Adrenal gland (tissue), 12 donors: ENCODE measurements around the gene ERC1. TPM values are rescaled to one million over a fixed set of nuclear protein-coding genes. Genes with fewer than 3 reads are reported as not detected.

Source experiments
- DNase-seq, 7 donors: peaks; one replicate each; pipeline ENCODE4 v3.0.0-alpha.2; 2019 to 2020
- H3K27ac ChIP-seq, 5 donors: fragments of 200-600 bp; sonication (generic) in 4 of 5; 1 replicate in 3 of 5; 2 replicates in 2 of 5; pipeline versions ENCODE4 v1.5.1 to v1.8.0; 2016 to 2020; ENCODE audit warnings: mild to moderate bottlenecking in 1 of 5
- H3K27me3 ChIP-seq: fragments of 200-600 bp; 2 replicates; pipeline ENCODE4 v1.8.0; 2021
- H3K36me3 ChIP-seq, 2 donors: fragments of 200-600 bp; replicated peaks in 1 of 2; 1 replicate in 1 of 2; 2 replicates in 1 of 2; pipeline versions ENCODE4 v1.5.1 to v1.8.0; 2018 to 2022
- H3K4me1 ChIP-seq, 2 donors: fragments of 200-600 bp; replicated peaks in 1 of 2; 1 replicate in 1 of 2; 2 replicates in 1 of 2; pipeline versions ENCODE4 v1.5.1 to v1.8.0; 2018 to 2021
- H3K4me3 ChIP-seq, 4 donors: fragments of 200-600 bp; sonication (generic) in 3 of 4; one replicate each; pipeline ENCODE4 v1.5.1; 2016 to 2018
- H3K9me3 ChIP-seq, 3 donors: fragments of 200-600 bp; sonication (generic) in 1 of 3; replicated peaks in 1 of 3; 1 replicate in 2 of 3; 2 replicates in 1 of 3; pipeline versions ENCODE4 v1.5.1 to v1.8.0; 2016 to 2021
- CTCF ChIP-seq, 6 experiments: fragments of 450-650 bp in 4 of 6; fragments of 200-600 bp in 2 of 6; sonication (generic) in 1 of 6; IDR thresholded peaks; 1 replicate in 5 of 6; 2 replicates in 1 of 6; pipeline versions ENCODE4 v1.5.1 to v1.8.0; 2016 to 2021; ENCODE audit warnings: antibody characterized with exemption in 6 of 6, mild to moderate bottlenecking in 2 of 6, moderate library complexity in 1 of 6
- POLR2A ChIP-seq, 2 donors: fragments of 450-650 bp; IDR thresholded peaks; one replicate each; pipeline ENCODE4 v1.6.1; 2017; ENCODE audit warnings: antibody characterized with exemption in 2 of 2, mild to moderate bottlenecking in 2 of 2, moderate library complexity in 1 of 2
- WGBS, 4 donors: extraction: QIAGEN DNeasy Blood & Tissue Kit in 2 of 4; methylation state at CpG; one replicate each; pipeline versions ENCODE4 v1.1.5 to v1.1.7; 2013 to 2017; 5-methylcytosine and 5-hydroxymethylcytosine counted together
- intact Hi-C, 2 donors: fragments of 100-400 bp; cut with DNase I; formaldehyde crosslinking; loops; one replicate each; pipeline versions ENCODE4 v1.14.1 to v1.15.0; 2022 to 2023
- polyA plus RNA-seq, 3 donors: library from polyadenylated mRNA; stranded (reverse); fragments of 200-250 nt in 2 of 3; fragments of 350-450 nt in 1 of 3; fragmentation: Illumina TruSeq in 1 of 3; extraction: RNeasy Lipid Tissue Mini Kit (QIAGEN cat#74804) in 1 of 3; gene quantifications; one replicate each; pipeline ENCODE4 v1.2.3, GENCODE V29; 2013 to 2014
- total RNA-seq, 9 donors: library from RNA; depleted of rRNA in 4 of 9; stranded (reverse); fragments of >200 nt in 4 of 9; fragments of 120-200 nt in 1 of 9; fragmentation: NEBNext Ultra II Directional in 1 of 9; extraction: Animal tissue kit (Norgen Biotek cat#: 25700) in 1 of 9; gene quantifications; one replicate each; pipeline versions ENCODE4 v1.1.0 to v1.2.4, GENCODE V29; 2013 to 2023
- donor health status: healthy with polysubstance abuse.
- donor health status: Bipolar disorder and iron deficiency.
- donor health status: DM: yes; HTN: yes; CAD: no.
- donor health status: DM: no; HTN: no; CAD: no.
- donor health status: DM: no; HTN: no; CAD: no.
- donor health status: DM: yes; HTN: yes; CAD: no.

The ERC1 gene
- total and polyA plus RNA-seq, 12 donors: 4.1 to 79.5 (median 40.2) TPM

DNA sequence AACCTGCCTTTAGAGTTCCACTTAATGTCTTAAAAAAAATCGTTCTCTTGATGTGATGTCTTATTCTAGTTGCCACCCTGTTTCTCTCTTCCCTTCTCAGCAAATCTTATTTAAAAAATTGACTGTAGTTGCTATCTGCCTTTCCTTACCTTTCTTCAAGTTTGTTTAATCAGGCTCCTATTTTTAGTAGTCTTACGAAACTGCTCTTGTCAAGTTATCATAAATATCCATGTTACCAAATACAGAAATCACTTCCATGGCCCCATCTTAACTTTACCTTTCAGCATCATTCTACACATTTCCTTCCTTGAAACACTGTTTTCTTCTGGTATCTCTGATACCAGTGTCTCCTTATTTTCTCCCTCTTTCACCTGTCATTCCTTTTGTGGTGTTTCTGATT, 227.3 kb downstream of the ERC1 start:
- 37 to 56% (median 44%) methylated on average over 2 of the region's 2 CpGs for WGBS, 4 donors
- DNase-seq: no peak
- intact Hi-C loops: no loop called here
- TF ChIP-seq POLR2A (IDR thresholded peaks at IDR 0.05): no peak
- no peak for TF ChIP-seq CTCF (IDR thresholded peaks at IDR 0.05)
- Histone ChIP-seq H3K4me1 (peaks cover 25 to 38% of the 10 kb centered on the region in 2 donors), H3K27ac (peak overlapping the region in 3 of 5 donors; percentile 45 to 90 (median 82)), H3K27me3 (no peaks in the 10 kb centered on the region), H3K9me3 (no peaks in the 10 kb centered on the region), H3K36me3 (no peaks in the 10 kb centered on the region), H3K4me3 (no peak overlapping the region)

DNA sequence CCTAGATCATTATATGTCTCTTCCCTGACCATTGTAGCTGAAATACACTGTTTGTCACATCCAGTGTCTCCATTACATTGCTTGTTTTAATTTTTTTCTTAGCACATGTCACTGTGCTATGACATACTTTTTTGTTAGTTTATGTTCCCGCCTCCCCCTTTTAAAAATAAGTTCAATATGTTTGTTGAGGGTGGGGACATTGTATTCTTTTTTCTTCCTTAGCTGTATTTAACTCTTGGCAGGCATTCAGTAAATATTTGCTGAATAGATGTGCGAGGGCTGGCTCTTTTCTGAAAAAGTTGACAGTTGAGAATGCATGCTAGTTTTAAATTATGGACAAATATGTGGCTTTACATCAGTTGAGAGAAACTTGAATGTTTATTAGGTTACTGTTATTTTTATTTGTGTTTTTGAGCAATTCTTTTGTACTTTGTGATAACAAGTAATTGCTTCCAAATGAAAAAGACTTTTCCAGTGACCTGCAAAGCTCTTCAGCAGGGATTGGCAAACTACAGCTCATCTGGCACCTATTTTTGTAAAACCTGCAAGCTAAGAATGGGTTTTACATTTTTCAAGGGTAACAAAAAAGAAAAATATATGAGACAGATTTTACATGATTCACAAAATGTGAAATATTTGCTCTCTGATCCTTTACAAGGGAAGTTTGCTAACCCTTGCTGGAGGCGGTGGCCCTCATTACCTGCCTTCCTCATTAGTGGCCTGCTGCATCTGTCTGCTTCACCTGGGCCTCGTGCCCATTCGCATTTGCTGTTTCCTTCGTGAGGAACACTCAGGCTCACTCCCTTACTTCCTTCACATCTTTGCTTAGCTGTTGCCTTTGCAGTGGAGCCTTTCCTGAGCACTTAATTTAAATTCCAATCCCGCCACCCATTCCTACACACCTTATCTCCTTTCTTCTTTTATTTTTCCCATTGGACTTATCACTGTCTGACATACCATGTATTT, 229.4 kb downstream of the ERC1 start:
- Histone ChIP-seq H3K27me3 (no peaks in the 10 kb centered on the region), H3K9me3 (no peaks in the 10 kb centered on the region), H3K4me3 (no peak overlapping the region), H3K27ac (peak overlapping the region in 1 of 5 donors; percentile 17), H3K4me1 (peaks cover 25 to 38% of the 10 kb centered on the region in 2 donors), H3K36me3 (no peaks in the 10 kb centered on the region)
- TF ChIP-seq CTCF (IDR thresholded peaks at IDR 0.05) (no peak), POLR2A (IDR thresholded peaks at IDR 0.05) (no peak)
- intact Hi-C loops: no loop called here
- DNase-seq: no peak
- 67 to 80% (median 76%) methylated on average over 7 of the region's 7 CpGs for WGBS, 4 donors

- TF ChIP-seq CTCF (IDR thresholded peaks at IDR 0.05) (no peak), POLR2A (IDR thresholded peaks at IDR 0.05) (no peak)
- Histone ChIP-seq H3K36me3 (no peaks in the 10 kb centered on the region), H3K4me3 (no peak overlapping the region), H3K9me3 (no peaks in the 10 kb centered on the region), H3K27ac (no peak overlapping the region), H3K27me3 (no peaks in the 10 kb centered on the region), H3K4me1 (peaks cover 17 to 22% of the 10 kb centered on the region in 2 donors)
- WGBS, 4 donors: 94 to 97% (median 94%) methylated on average over 4 of the region's 4 CpGs
- DNase-seq: no peak
- intact Hi-C loops: no loop called here
Observed at GRCh38 chr12:1222858-1223639, 232.0 kb downstream of the ERC1 start.

- WGBS, 4 donors: 79 to 85% (median 82%) methylated on average over 3 of the region's 3 CpGs
Observed at GRCh38 chr12:1226951-1227350, 235.9 kb downstream of the ERC1 start.

More at GRCh38 chr12:1226951-1227350, 235.9 kb downstream of the ERC1 start:
- Histone ChIP-seq H3K4me1 (no peaks in the 10 kb centered on the region), H3K27ac (no peak overlapping the region), H3K36me3 (no peaks in the 10 kb centered on the region), H3K4me3 (no peak overlapping the region), H3K9me3 (no peaks in the 10 kb centered on the region), H3K27me3 (no peaks in the 10 kb centered on the region)
- intact Hi-C loops: no loop called here
- TF ChIP-seq POLR2A (IDR thresholded peaks at IDR 0.05) (no peak), CTCF (IDR thresholded peaks at IDR 0.05) (no peak)
- no peak for DNase-seq
